ENCODE results near the gene SLC12A6.
"Not testable (repeated sequence)": the region's sequence is repeated elsewhere in the genome, so short reads cannot be mapped to it uniquely, and the experiment has no call there.

Gene SLC12A6

GRCh38 chr15:34193272-34193671, 144.3 kb downstream of the SLC12A6 start:
- DNase-seq (ENCODE audit: low read depth): not testable (repeated sequence)

- DNase-seq (ENCODE audit: low read depth): no peak
These were observed 148.9 kb downstream of the SLC12A6 start for GRCh38 chr15:34188711-34189110.

GRCh38 chr15:34185666-34186065, 151.9 kb downstream of the SLC12A6 start:
- no peak for DNase-seq (ENCODE audit: low read depth)

GRCh38 chr15:34182942-34183341, 154.6 kb downstream of the SLC12A6 start:
- no peak for DNase-seq (ENCODE audit: low read depth)

Data from stromal cell of bone marrow (primary cell).